Measurements from ENCODE around the gene PLCD3. TPM values are rescaled to one million over a fixed set of nuclear protein-coding genes. Genes with fewer than 3 reads are reported as not detected.
A peak's percentile ranks its signal among the peaks of the same experiment; 100 is the strongest.

PLCD3 gene
- total RNA-seq, 1 donor from 2014 or later, result 37.0 TPM

GRCh38 chr17:45155029-45155428, 22.7 kb upstream of the PLCD3 start:
- no peak for DNase-seq
- Histone ChIP-seq H3K4me3 (no peak overlapping the region), H3K36me3 (no peaks in the 10 kb centered on the region), H3K27me3 (no peaks in the 10 kb centered on the region), H3K27ac (no peak overlapping the region), H3K4me1 (peaks cover 56% of the 10 kb centered on the region), H3K9me3 (no peaks in the 10 kb centered on the region)
- no peak for ATAC-seq
- intact Hi-C loops (cut with DNase I), result no loop called here
- no peak for TF ChIP-seq CTCF (IDR thresholded peaks at IDR 0.05)

- Histone ChIP-seq H3K4me3 (peak overlapping the region; percentile 87), H3K27ac (peak overlapping the region; percentile 1), H3K27me3 (no peaks in the 10 kb centered on the region), H3K4me1 (peaks cover 38% of the 10 kb centered on the region), H3K36me3 (no peaks in the 10 kb centered on the region), H3K9me3 (no peaks in the 10 kb centered on the region)
- ATAC-seq (no peak), DNase-seq (no peak)
- intact Hi-C loops (cut with DNase I), result no loop called here
- no peak for TF ChIP-seq CTCF (IDR thresholded peaks at IDR 0.05)
These were observed 18.8 kb upstream of the PLCD3 start for GRCh38 chr17:45150911-45151809.

- no peaks in the 10 kb centered on the region for H3K9me3 ChIP-seq
- ATAC-seq (peak; percentile 2), DNase-seq (peak; percentile 85)
- H3K36me3 ChIP-seq, result no peaks in the 10 kb centered on the region
- H3K27ac ChIP-seq, result peak overlapping the region; percentile 92
- TF ChIP-seq CTCF (IDR thresholded peaks at IDR 0.05), result no peak
- peaks cover 32% of the 10 kb centered on the region for H3K4me1 ChIP-seq
- peak overlapping the region; percentile 87 for H3K4me3 ChIP-seq
- intact Hi-C loops (cut with DNase I), result no loop called here
- no peaks in the 10 kb centered on the region for H3K27me3 ChIP-seq
These were observed 17.7 kb upstream of the PLCD3 start for GRCh38 chr17:45149669-45150664.

GRCh38 chr17:45149037-45149668, 16.8 kb upstream of the PLCD3 start:
- H3K27ac ChIP-seq, result peak overlapping the region; percentile 92
- H3K4me1 ChIP-seq, result peaks cover 37% of the 10 kb centered on the region
- DNase-seq (peak; percentile 93), ATAC-seq (peak; percentile 63)
- no peaks in the 10 kb centered on the region for H3K27me3 ChIP-seq
- H3K36me3 ChIP-seq, result no peaks in the 10 kb centered on the region
- peak overlapping the region; percentile 87 for H3K4me3 ChIP-seq
- peak; percentile 82 for TF ChIP-seq CTCF (IDR thresholded peaks at IDR 0.05)
- intact Hi-C loops (cut with DNase I), result no loop called here
- no peaks in the 10 kb centered on the region for H3K9me3 ChIP-seq
